HG03575 (cell line): ENCODE data around the gene ARFGEF2.
"Not testable (repeated sequence)": the region's sequence is repeated elsewhere in the genome, so short reads cannot be mapped to it uniquely, and the experiment has no call there.

ENCODE experiments used
- ATAC-seq: cut with Tn5 transposase; IDR thresholded peaks from one replicate; pipeline ENCODE4 v1.9.1; 2021; ENCODE audit not compliant: unreplicated experiment, insufficient number of reproducible peaks, low FRiP score; ENCODE audit errors: extremely low read depth

The ARFGEF2 gene

DNA sequence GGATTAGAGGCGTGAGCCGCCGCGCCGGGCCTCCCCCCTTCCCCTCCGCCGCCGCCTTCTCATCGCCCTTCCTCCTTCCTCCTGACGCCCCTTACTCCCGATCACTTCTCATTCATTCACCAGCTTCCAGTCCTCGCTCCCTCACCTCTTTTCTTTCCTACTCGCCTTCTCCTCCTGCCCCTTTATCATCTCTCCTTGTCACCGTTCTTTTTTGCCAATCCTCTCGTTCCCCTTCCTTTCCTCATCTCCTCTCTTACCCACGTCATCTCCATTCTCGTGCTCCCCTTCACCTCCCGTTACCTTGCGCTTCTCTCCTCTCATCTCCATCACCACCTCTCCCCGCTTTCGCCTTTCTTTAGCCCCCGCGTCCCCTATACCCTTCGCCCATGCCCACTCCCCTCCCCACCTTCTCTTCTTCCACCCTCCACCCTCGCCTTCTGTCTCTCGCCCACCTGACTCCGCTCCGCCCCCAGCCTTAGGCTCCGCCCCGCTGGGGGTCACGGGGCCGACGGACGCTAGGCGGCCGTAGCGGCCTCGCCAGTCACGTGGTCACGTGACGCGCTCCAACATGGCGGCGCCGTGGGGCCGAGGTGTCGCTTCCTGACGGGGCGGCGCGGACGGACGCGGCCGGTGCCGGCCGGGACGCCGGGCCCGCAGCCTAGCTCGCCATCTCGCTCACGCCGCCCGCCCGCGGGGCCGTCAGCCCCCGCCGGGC, at the start of gene ARFGEF2:
ARFGEF2 (plus strand) TSS at position 544 of the 715 bp plus-strand sequence. CDS start 179 bp downstream, outside the sequence.
- ATAC-seq, result no peak

- no peak for ATAC-seq
These were observed 46.1 kb upstream of the ARFGEF2 start for GRCh38 chr20:48875233-48875913.

- no peak for ATAC-seq
These were observed 45.6 kb upstream of the ARFGEF2 start for GRCh38 chr20:48875914-48876240.

DNA sequence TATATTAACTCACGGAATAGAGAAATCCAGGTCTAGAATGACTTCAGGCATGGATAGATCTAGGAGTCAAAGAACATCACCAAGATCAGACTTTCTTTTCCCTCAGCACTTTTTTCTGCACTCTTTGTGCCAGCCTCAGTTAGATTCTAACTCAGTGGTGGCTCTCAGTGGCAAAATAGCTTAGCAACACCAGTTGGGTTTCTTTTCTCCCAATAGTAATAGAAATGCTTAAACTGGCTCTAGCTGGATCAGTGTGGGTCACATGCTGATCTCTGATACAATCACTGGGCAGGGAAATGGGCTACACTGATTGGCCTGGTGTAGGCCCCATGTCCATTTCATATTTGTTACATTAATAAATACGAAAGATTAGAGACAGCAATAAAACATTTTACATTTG, 44.2 kb upstream of the ARFGEF2 start:
- no peak for ATAC-seq

GRCh38 chr20:48878534-48879248, 42.8 kb upstream of the ARFGEF2 start:
- no peak for ATAC-seq

GRCh38 chr20:48879612-48880245, 41.8 kb upstream of the ARFGEF2 start:
- ATAC-seq, result no peak

GRCh38 chr20:48880331-48880730, 41.2 kb upstream of the ARFGEF2 start:
- no peak for ATAC-seq

DNA sequence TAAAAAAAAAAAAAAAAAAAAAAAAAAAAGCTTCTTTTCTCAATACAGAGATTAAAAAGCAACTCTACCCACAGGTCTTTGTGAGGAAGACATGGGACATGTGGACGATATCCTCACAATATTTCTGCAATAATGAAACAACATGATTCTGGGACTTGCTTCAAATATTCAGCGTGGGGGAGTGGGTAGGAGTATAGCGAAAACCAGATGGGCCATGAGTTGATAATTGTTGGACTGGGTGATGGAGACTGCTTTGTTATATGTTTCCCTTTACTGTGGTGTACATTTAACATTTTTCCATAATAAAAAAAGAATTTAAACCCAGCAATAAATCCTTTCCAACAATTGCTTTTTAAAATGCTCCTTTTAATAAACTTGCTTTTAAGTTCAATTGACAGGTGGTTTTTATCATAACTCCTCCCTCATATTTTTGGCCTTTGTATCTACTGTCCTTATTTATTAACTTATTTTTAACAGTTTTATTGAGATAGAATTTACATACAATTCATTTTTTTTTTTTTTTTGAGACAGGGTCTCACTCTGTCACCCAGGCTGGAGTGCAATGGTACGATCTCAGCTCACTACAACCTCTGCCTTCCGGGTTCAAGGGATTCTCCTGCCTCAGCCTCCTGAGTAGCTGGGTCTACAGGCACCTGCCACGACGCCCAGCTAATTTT, 40.4 kb upstream of the ARFGEF2 start:
- ATAC-seq, result no peak

GRCh38 chr20:48885237-48885636, 36.3 kb upstream of the ARFGEF2 start:
- ATAC-seq, result no peak

DNA sequence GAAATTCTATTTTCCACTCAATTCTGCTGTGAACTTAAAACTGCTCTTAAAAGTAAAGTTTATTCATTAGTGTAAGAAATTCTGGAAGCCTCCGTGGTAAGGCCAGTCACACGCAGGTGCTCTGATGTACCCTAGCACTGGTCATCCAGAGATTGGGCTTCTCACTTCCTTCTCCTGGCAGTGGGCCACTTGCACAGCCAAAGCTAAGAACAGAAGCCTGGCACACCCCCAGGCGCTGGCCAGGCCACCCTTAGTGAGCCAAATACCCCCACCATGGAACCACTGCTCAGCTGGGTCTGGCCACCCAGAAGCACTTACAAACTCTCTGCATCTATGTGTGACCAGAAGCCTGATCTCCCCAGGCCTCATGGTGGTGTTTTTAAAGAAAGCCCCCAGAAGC, 35.3 kb upstream of the ARFGEF2 start:
- ATAC-seq, result no peak

DNA sequence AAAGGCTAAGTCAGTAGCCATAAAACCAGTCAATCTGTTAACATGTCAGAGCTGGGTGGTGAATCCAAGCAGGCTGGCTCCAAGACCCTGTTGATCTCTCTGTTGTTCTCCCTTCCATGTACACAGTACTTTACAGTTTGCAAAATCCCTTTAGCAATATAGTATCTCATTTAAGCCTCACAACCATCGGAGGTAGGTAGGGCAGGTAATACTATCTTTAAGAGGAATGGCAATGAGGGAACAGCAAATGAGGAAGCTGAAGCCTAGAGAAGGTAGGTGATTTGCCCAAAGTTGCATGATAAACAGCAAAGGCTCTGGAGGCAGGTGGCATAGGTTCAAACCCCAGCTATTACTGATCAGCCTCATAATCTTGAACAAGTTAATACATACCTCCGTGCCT, 34.7 kb upstream of the ARFGEF2 start:
- ATAC-seq, result no peak

DNA sequence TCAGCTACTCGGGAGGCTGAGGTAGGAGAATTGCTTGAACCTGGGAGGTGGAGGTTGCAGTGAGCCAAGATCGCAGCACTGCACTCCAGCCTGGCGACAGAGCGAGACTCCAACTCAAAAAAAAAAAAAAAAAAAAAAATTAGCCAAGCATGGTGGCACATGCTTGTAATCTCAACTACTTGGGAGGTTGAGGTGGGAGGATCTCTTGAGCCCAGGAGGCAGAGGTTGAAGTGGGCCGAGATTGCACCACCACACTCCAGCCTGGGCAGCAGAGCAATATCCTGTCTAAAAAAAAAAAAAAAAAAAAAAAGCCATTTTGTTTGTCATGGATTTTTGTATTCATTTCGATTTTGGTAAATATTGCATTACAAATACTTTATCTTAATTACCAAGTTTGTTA, 33.0 kb upstream of the ARFGEF2 start:
- not testable (repeated sequence) for ATAC-seq

DNA sequence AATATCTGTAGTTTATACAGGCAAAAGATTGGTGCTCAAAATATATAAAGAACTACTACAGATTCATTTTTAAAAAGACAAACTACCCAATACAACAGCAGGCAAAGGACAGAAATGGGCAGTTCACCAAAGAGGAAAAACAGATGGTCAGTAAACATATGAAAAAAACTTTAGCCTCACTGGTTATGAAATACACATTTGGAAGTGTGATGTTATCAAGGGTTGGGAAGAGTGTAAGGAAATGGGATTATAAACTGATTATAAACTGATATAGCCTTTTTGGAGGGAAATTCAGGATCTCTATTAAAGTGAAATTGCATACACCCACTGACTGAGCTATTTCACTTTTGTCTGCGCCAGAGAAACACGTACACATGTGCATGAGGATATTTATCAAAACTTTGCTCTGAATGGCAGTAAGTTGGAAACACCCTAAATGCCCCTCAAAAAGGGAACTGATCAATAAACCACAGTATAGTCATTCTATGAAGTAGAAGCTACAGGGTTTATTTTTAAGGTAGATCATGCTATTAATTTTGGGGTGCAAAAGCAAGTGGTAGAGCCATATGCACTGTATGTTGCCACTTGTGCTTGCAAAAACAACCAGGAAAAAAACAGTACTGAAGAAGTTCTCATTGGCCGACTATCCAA, 32.2 kb upstream of the ARFGEF2 start:
- no peak for ATAC-seq

GRCh38 chr20:48891235-48892048, 30.1 kb upstream of the ARFGEF2 start:
- no peak for ATAC-seq

DNA sequence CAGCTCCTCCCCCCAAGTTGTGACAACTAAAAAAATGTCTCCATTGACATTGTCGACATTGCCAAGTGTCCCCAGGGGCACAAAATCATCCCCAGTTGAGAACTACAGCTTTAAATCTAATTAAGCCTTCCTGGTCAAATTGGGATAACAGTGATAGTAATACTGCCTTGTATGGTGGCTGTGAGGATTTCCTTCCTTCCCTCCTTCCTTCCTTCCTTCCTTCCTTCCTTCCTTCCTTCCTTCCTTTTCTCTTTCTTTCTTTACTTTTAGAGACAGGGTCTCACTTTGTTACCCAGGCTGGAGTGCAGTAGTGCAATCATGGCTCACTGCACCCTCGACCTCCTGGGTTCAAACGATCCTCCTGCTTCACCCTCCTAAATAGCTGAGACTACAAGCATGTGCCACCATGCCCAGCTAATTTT, 29.5 kb upstream of the ARFGEF2 start:
- ATAC-seq, result no peak

- no peak for ATAC-seq
These were observed 28.6 kb upstream of the ARFGEF2 start for GRCh38 chr20:48892891-48893290.

GRCh38 chr20:48893374-48893773, 28.1 kb upstream of the ARFGEF2 start:
- no peak for ATAC-seq
